Activated CD8-positive, alpha-beta memory T cell treated with anti-CD3 and anti-CD28 coated beads, Interleukin-2, amount 10 ng/mL, durations not matched to agents 7 days and 5 days (primary cell): Measurements from ENCODE around the gene LASP1NB.
"Not testable (repeated sequence)": the region's sequence is repeated elsewhere in the genome, so short reads cannot be mapped to it uniquely, and the experiment has no call there.

Experiments
- ATAC-seq: fragments of 150-1000 bp; cut with Tn5 transposase; one replicate; pipeline ENCODE4 v1.10.0; 2021; ENCODE audit warnings: moderate library complexity
- CTCF ChIA-PET: fragments of 350-600 bp; sonication (Branson Sonifier 250); formaldehyde crosslinking; loops from one replicate; lab custom pipeline; 2021; ENCODE audit warnings: antibody characterized with exemption; lab: Charles Lee
- DNase-seq: peaks from one replicate; pipeline ENCODE4 v3.0.0-alpha.2; 2020
- H3K27ac Mint-ChIP-seq: one replicate; pipeline ENCODE4 v1.8.0; 2021; ENCODE audit warnings: mild to moderate bottlenecking, mixed read lengths
- H3K27me3 Mint-ChIP-seq: one replicate; pipeline ENCODE4 v1.8.0; 2021; ENCODE audit warnings: mixed read lengths
- H3K36me3 Mint-ChIP-seq: one replicate; pipeline ENCODE4 v1.8.0; 2021; ENCODE audit warnings: mild to moderate bottlenecking, mixed read lengths
- H3K4me1 Mint-ChIP-seq: one replicate; pipeline ENCODE4 v1.8.0; 2021; ENCODE audit warnings: mixed read lengths
- H3K4me3 Mint-ChIP-seq: one replicate; pipeline ENCODE4 v1.8.0; 2021; ENCODE audit warnings: mild to moderate bottlenecking, moderate library complexity, mixed read lengths
- H3K9me3 Mint-ChIP-seq: one replicate; pipeline ENCODE4 v1.8.0; 2022; ENCODE audit warnings: low read depth, mixed read lengths

The LASP1NB gene

GRCh38 chr17:38926293-38927070, 1.1 kb downstream of the LASP1NB start:
- Mint-ChIP-seq H3K36me3 (peaks cover 2% of the 10 kb centered on the region), H3K9me3 (no peaks in the 10 kb centered on the region), H3K27me3 (no peaks in the 10 kb centered on the region), H3K4me1 (peaks cover 32% of the 10 kb centered on the region), H3K4me3 (peak overlapping the region; percentile 57), H3K27ac (peak overlapping the region; percentile 67)
- ATAC-seq (peak; percentile 74), DNase-seq (peak; percentile 41)
- CTCF ChIA-PET, result interaction anchor here (0.6 to 5.1 kb wide), 13 partner anchors 9 to 238 kb away, joined by 3 to 55 read pairs (median 4); partner anchors contain the start of genes FBXO47 and PLXDC1

DNA sequence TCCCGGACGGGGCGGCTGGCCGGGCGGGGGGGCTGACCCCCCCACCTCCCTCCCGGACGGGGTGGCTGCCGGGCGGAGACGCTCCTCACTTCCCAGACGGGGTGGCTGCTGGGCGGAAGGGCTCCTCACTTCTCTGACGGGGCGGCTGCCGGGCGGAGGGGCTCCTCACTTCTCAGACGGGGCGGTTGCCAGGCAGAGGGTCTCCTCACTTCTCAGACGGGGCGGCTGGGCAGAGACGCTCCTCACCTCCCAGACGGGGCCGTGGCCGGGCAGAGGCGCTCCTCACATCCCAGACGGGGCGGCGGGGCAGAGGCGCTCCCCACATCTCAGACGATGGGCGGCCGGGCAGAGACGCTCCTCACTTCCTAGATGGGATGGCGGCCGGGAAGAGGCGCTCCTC, 5.4 kb downstream of the LASP1NB start:
- H3K27ac Mint-ChIP-seq, H3K36me3 Mint-ChIP-seq, H3K9me3 Mint-ChIP-seq, H3K4me3 Mint-ChIP-seq, ATAC-seq, H3K27me3 Mint-ChIP-seq, DNase-seq: not testable (repeated sequence)
- CTCF ChIA-PET, result interaction anchor here (1.0 kb wide), 1 partner anchor 221 kb away, joined by 3 read pairs; the partner anchor contains the start of gene PLXDC1
- peaks cover 17% of the 10 kb centered on the region for H3K4me1 Mint-ChIP-seq

GRCh38 chr17:38933962-38934361, 8.5 kb downstream of the LASP1NB start:
- not testable (repeated sequence) for H3K27ac Mint-ChIP-seq, H3K4me3 Mint-ChIP-seq, DNase-seq, ATAC-seq, H3K4me1 Mint-ChIP-seq, H3K9me3 Mint-ChIP-seq, H3K36me3 Mint-ChIP-seq
- peaks cover 13% of the 10 kb centered on the region for H3K27me3 Mint-ChIP-seq
- CTCF ChIA-PET, result interaction anchor here (0.7 to 1.5 kb wide), 5 partner anchors 9 to 230 kb away, joined by 3 to 5 read pairs (median 4); partner anchors contain the start of gene LASP1NB

DNA sequence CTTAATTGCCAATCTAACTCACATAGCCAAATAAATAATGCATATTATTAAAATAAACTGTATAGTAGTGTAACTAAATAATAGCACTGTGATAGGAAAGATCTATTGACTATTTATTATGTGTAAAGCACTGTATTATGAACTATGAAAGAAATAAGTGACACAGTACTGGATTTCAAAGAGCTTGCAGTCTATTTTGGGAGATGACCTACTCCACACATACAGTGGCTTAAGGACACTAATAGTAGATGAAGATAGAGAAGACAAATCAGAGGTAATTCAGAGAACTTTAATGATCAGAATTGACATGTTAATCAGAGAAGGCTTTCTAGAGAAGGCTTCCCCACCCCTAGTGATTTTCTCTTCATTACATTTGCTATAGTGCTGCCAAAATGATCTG, 14.6 kb downstream of the LASP1NB start:
- Mint-ChIP-seq H3K27ac (no peak overlapping the region), H3K4me1 (peaks cover 11% of the 10 kb centered on the region), H3K9me3 (no peaks in the 10 kb centered on the region), H3K27me3 (peaks cover 13% of the 10 kb centered on the region), H3K36me3 (no peaks in the 10 kb centered on the region), H3K4me3 (no peak overlapping the region)
- ATAC-seq (no peak), DNase-seq (no peak)
- CTCF ChIA-PET, result interaction anchor here (0.6 to 1.1 kb wide), 3 partner anchors 24 to 71 kb away, joined by 3 to 4 read pairs (median 3); no protein-coding TSS in a partner anchor

DNA sequence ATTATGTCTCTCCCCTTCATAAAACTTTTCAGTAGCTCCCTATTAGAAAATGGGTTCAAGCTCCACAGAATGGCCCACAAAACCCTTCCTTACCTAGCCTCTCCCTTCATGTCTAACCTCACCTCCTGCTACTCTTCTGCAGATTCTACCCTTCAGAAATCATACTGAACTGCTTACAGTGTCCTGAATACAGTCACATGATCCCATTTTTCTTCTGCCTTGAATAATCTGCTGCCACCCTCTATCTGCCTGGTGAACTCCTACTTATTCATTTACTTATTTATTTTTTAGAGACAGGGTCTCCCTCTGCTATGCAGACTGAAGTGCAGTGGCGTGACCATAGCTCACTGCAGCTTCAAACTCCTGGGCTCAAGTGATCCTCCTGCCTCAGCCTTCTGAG, 15.0 kb downstream of the LASP1NB start:
- Mint-ChIP-seq H3K4me1 (peaks cover 13% of the 10 kb centered on the region), H3K27me3 (peaks cover 10% of the 10 kb centered on the region), H3K9me3 (no peaks in the 10 kb centered on the region), H3K36me3 (no peaks in the 10 kb centered on the region), H3K27ac (no peak overlapping the region), H3K4me3 (no peak overlapping the region)
- DNase-seq, result no peak
- CTCF ChIA-PET, result interaction anchor here (0.6 to 1.5 kb wide), 4 partner anchors 23 to 304 kb away, joined by 3 to 5 read pairs (median 4); no protein-coding TSS in a partner anchor
- no peak for ATAC-seq

- Mint-ChIP-seq H3K4me3 (no peak overlapping the region), H3K27ac (no peak overlapping the region), H3K36me3 (no peaks in the 10 kb centered on the region), H3K9me3 (no peaks in the 10 kb centered on the region), H3K27me3 (peaks cover 3% of the 10 kb centered on the region), H3K4me1 (peaks cover 11% of the 10 kb centered on the region)
- ATAC-seq (no peak), DNase-seq (no peak)
- CTCF ChIA-PET, result interaction anchor here (1.5 to 2.1 kb wide), 2 partner anchors 75 to 222 kb away, joined by 4 to 5 read pairs; no protein-coding TSS in a partner anchor
Measured at GRCh38 chr17:38942696-38943334, 17.4 kb downstream of the LASP1NB start.

GRCh38 chr17:38943607-38944006, 18.2 kb downstream of the LASP1NB start:
- CTCF ChIA-PET, result interaction anchor here (1.0 to 2.1 kb wide), 4 partner anchors 20 to 221 kb away, joined by 3 to 5 read pairs (median 4); no protein-coding TSS in a partner anchor
- no peak overlapping the region for H3K27ac Mint-ChIP-seq
- no peak overlapping the region for H3K4me3 Mint-ChIP-seq
- no peaks in the 10 kb centered on the region for H3K27me3 Mint-ChIP-seq
- no peak for DNase-seq
- H3K9me3 Mint-ChIP-seq, result no peaks in the 10 kb centered on the region
- peaks cover 11% of the 10 kb centered on the region for H3K4me1 Mint-ChIP-seq
- H3K36me3 Mint-ChIP-seq, result no peaks in the 10 kb centered on the region
- peak; percentile 50 for ATAC-seq

DNA sequence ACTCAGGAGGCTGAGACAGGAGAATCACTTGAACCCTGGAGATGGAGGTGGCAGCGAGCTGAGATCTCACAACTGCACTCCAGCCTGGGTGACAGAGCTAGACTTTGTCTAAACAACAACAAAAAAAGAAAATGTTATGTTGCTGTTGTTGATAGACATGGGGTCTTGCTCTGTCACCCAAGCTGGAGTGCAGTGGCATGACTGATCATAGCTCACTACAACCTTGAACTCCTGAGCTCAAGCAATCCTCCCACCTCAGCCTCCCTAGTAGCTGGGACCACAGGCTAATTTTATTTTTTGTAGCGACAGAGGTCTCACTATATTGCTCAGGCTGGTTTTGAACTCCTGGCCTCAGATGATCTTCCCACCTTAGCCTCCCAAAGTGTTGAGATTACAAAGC, 21.8 kb downstream of the LASP1NB start:
- Mint-ChIP-seq H3K27ac (no peak overlapping the region), H3K27me3 (no peaks in the 10 kb centered on the region), H3K9me3 (no peaks in the 10 kb centered on the region), H3K36me3 (no peaks in the 10 kb centered on the region), H3K4me3 (no peak overlapping the region), H3K4me1 (peaks cover 13% of the 10 kb centered on the region)
- peak; percentile 61 for ATAC-seq
- CTCF ChIA-PET, result interaction anchor here (0.8 to 2.2 kb wide), 8 partner anchors 17 to 205 kb away, joined by 3 to 6 read pairs (median 4); partner anchors contain the start of genes FBXO47, LASP1NB and PLXDC1
- no peak for DNase-seq

DNA sequence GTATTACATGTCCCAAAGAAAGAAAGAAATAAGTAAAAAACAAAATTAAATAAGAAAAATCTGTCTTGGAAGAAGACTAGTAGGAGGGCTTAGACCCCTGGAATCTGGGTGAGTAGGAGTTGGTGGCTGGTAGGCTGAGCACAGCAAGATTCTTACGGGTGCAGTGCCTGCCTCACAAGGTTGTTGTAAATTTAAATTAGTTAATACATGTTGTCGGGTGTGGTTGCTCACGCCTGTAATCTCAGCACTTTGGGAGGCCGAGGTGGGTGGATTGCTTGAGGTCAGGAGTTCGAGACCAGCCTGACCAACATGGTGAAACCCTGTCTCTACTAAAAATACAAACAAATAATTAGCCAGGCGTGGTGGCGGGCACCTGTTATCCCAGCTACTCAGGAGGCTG, 28.4 kb downstream of the LASP1NB start:
- ATAC-seq, H3K36me3 Mint-ChIP-seq, H3K27ac Mint-ChIP-seq, CTCF ChIA-PET, DNase-seq, H3K9me3 Mint-ChIP-seq, H3K27me3 Mint-ChIP-seq, H3K4me3 Mint-ChIP-seq: not testable (repeated sequence)
- peaks cover 10% of the 10 kb centered on the region for H3K4me1 Mint-ChIP-seq

DNA sequence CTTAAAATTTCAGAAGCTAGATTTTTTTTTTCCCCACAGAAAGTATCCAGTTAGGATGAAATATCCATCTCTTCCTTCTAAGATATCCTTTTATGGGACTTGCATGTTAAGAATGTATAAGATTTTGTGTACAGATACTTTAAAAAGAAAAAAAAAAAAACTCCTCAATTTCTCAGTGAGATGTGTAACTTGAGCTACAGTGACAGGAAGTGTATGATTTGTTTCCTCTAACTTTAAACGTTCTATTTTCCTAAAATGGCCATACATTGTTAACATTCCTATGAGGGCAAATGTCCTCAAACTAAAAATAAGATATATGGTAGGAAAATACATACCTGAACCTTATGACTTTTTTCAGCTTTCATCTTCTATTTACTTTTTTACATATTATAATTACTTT, 32.9 kb downstream of the LASP1NB start:
- Mint-ChIP-seq H3K4me1 (peaks cover 31% of the 10 kb centered on the region), H3K9me3 (no peaks in the 10 kb centered on the region), H3K4me3 (no peak overlapping the region), H3K27ac (no peak overlapping the region), H3K36me3 (no peaks in the 10 kb centered on the region), H3K27me3 (no peaks in the 10 kb centered on the region)
- DNase-seq (no peak), ATAC-seq (no peak)
- CTCF ChIA-PET, result interaction anchor here (0.9 to 1.7 kb wide), 5 partner anchors 9 to 216 kb away, joined by 3 to 4 read pairs (median 4); partner anchors contain the start of genes FBXO47 and LASP1NB

- no peak overlapping the region for H3K4me3 Mint-ChIP-seq
- H3K36me3 Mint-ChIP-seq, result no peaks in the 10 kb centered on the region
- H3K4me1 Mint-ChIP-seq, result peaks cover 31% of the 10 kb centered on the region
- no peak for ATAC-seq
- CTCF ChIA-PET, result interaction anchor here (0.9 to 1.7 kb wide), 5 partner anchors 9 to 216 kb away, joined by 3 to 4 read pairs (median 4); partner anchors contain the start of genes FBXO47 and LASP1NB
- no peaks in the 10 kb centered on the region for H3K9me3 Mint-ChIP-seq
- H3K27ac Mint-ChIP-seq, result no peak overlapping the region
- DNase-seq, result no peak
- no peaks in the 10 kb centered on the region for H3K27me3 Mint-ChIP-seq
Measured at GRCh38 chr17:38958756-38959155, 33.3 kb downstream of the LASP1NB start.

DNA sequence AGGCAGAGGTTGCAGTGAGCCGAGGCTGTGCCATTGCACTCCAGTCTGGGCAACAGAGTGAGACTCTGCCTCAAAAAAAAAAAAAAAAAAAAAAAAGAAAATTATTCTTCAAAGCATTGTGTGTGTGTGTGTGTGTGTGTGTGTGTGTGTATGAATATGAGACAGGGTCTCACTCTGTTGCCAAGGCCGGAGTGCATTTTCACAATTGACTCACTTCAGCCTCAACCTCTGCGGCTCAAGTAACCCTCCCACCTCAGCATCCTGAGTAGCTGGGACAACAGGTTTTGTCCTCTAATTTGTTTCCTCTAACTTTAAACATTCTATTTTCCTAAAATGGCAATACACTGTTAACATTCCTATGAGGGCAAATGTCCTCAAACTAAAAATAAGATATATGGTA, 34.1 kb downstream of the LASP1NB start:
- peaks cover 31% of the 10 kb centered on the region for H3K4me1 Mint-ChIP-seq
- CTCF ChIA-PET, result interaction anchor here (0.8 to 1.4 kb wide), 4 partner anchors 14 to 215 kb away, joined by 3 read pairs; no protein-coding TSS in a partner anchor
- DNase-seq, result no peak

GRCh38 chr17:38960402-38960801, 35.0 kb downstream of the LASP1NB start:
- CTCF ChIA-PET, result interaction anchor here (0.7 to 1.4 kb wide), 5 partner anchors 15 to 214 kb away, joined by 3 read pairs; no protein-coding TSS in a partner anchor

More for the DNA sequence above, 34.1 kb downstream of the LASP1NB start:
- ATAC-seq, result peak; percentile 45
- Mint-ChIP-seq H3K9me3 (no peaks in the 10 kb centered on the region), H3K27ac (no peak overlapping the region), H3K36me3 (no peaks in the 10 kb centered on the region), H3K27me3 (no peaks in the 10 kb centered on the region), H3K4me3 (no peak overlapping the region)

More at GRCh38 chr17:38960402-38960801, 35.0 kb downstream of the LASP1NB start:
- Mint-ChIP-seq H3K9me3 (no peaks in the 10 kb centered on the region), H3K4me3 (no peak overlapping the region), H3K27ac (peak overlapping the region; percentile 74), H3K27me3 (no peaks in the 10 kb centered on the region), H3K36me3 (no peaks in the 10 kb centered on the region), H3K4me1 (peaks cover 31% of the 10 kb centered on the region)
- DNase-seq (no peak), ATAC-seq (peak; percentile 65)
